HG03575 (cell line): ENCODE measurements around the gene DNTTIP2.
"Not testable (repeated sequence)": the region's sequence is repeated elsewhere in the genome, so short reads cannot be mapped to it uniquely, and the experiment has no call there.

ENCODE experiments used
- ATAC-seq: cut with Tn5 transposase; IDR thresholded peaks from one replicate; pipeline ENCODE4 v1.9.1; 2021; ENCODE audit not compliant: unreplicated experiment, insufficient number of reproducible peaks, low FRiP score; ENCODE audit errors: extremely low read depth

DNTTIP2 gene

GRCh38 chr1:93846206-93846991 lies 32.6 kb downstream of the DNTTIP2 start:
- ATAC-seq = no peak

GRCh38 chr1:93845538-93846205 lies 33.3 kb downstream of the DNTTIP2 start:
- no peak for ATAC-seq

GRCh38 chr1:93844262-93845045 lies 34.6 kb downstream of the DNTTIP2 start:
- no peak for ATAC-seq

GRCh38 chr1:93842750-93843500 lies 36.1 kb downstream of the DNTTIP2 start:
- ATAC-seq = no peak

- ATAC-seq = no peak
Measured at GRCh38 chr1:93841771-93842170, 37.2 kb downstream of the DNTTIP2 start.

- ATAC-seq = no peak
Measured at GRCh38 chr1:93840956-93841482, 38.0 kb downstream of the DNTTIP2 start.

- no peak for ATAC-seq
Measured at GRCh38 chr1:93839753-93840152, 39.3 kb downstream of the DNTTIP2 start.

- ATAC-seq = no peak
Measured at GRCh38 chr1:93839307-93839706, 39.7 kb downstream of the DNTTIP2 start.

GRCh38 chr1:93837961-93838360 lies 41.0 kb downstream of the DNTTIP2 start:
- no peak for ATAC-seq

- ATAC-seq = not testable (repeated sequence)
Measured at GRCh38 chr1:93833293-93833692, 45.7 kb downstream of the DNTTIP2 start.

- ATAC-seq = no peak
Measured at GRCh38 chr1:93829061-93829460, 49.9 kb downstream of the DNTTIP2 start.

- no peak for ATAC-seq
Measured at GRCh38 chr1:93828367-93828755, 50.6 kb downstream of the DNTTIP2 start.

GRCh38 chr1:93827633-93828366 lies 51.2 kb downstream of the DNTTIP2 start:
- ATAC-seq = no peak

GRCh38 chr1:93827128-93827527 lies 51.9 kb downstream of the DNTTIP2 start:
- no peak for ATAC-seq

- no peak for ATAC-seq
Measured at GRCh38 chr1:93824834-93825233, 54.2 kb downstream of the DNTTIP2 start.

GRCh38 chr1:93822730-93823425 lies 56.1 kb downstream of the DNTTIP2 start:
- ATAC-seq = no peak

GRCh38 chr1:93821423-93822144 lies 57.4 kb downstream of the DNTTIP2 start:
- ATAC-seq = no peak
